ENCODE results near the gene SPON1.
"Not testable (repeated sequence)": the region's sequence is repeated elsewhere in the genome, so short reads cannot be mapped to it uniquely, and the experiment has no call there.

DNA sequence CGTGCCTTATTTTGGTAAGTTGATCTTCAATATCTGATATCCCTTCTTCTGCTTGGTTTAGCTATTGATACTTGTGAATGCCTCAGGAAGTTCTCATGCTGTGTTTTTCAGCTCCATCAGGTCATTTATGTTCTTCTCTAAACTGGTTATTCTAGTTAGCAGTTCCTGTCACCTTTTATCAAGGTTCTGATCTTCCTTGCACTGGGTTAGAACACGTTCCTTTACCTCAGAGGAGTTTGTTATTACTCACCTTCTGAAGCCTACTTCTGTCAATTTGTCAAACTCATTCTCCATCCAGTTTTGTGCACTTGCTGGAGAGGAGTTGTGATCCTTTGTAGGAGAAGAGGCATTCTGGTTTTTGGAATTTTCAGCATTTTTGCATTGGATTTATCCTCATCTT is 126.3 kb downstream of the SPON1 start:
- TF ChIP-seq, protein P1, sequence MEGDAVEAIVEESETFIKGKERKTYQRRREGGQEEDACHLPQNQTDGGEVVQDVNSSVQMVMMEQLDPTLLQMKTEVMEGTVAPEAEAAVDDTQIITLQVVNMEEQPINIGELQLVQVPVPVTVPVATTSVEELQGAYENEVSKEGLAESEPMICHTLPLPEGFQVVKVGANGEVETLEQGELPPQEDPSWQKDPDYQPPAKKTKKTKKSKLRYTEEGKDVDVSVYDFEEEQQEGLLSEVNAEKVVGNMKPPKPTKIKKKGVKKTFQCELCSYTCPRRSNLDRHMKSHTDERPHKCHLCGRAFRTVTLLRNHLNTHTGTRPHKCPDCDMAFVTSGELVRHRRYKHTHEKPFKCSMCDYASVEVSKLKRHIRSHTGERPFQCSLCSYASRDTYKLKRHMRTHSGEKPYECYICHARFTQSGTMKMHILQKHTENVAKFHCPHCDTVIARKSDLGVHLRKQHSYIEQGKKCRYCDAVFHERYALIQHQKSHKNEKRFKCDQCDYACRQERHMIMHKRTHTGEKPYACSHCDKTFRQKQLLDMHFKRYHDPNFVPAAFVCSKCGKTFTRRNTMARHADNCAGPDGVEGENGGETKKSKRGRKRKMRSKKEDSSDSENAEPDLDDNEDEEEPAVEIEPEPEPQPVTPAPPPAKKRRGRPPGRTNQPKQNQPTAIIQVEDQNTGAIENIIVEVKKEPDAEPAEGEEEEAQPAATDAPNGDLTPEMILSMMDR (IDR thresholded peaks at IDR 0.05; ENCODE audit: low read length): not testable (repeated sequence)
- not testable (repeated sequence) for TF ChIP-seq EZH2 (optimal IDR thresholded peaks at IDR 0.05; ENCODE audit: low read depth, low read length)
